Adrenal gland (tissue), 12 donors: ENCODE measurements around the gene ZNF281. TPM values are rescaled to one million over a fixed set of nuclear protein-coding genes. Genes with fewer than 3 reads are reported as not detected.

Source experiments
- DNase-seq, 7 donors: peaks; one replicate each; pipeline ENCODE4 v3.0.0-alpha.2; 2019 to 2020
- H3K27ac ChIP-seq, 5 donors: fragments of 200-600 bp; sonication (generic) in 4 of 5; 1 replicate in 3 of 5; 2 replicates in 2 of 5; pipeline versions ENCODE4 v1.5.1 to v1.8.0; 2016 to 2020; ENCODE audit warnings: mild to moderate bottlenecking in 1 of 5
- H3K27me3 ChIP-seq: fragments of 200-600 bp; 2 replicates; pipeline ENCODE4 v1.8.0; 2021
- H3K36me3 ChIP-seq, 2 donors: fragments of 200-600 bp; replicated peaks in 1 of 2; 1 replicate in 1 of 2; 2 replicates in 1 of 2; pipeline versions ENCODE4 v1.5.1 to v1.8.0; 2018 to 2022
- H3K4me1 ChIP-seq, 2 donors: fragments of 200-600 bp; replicated peaks in 1 of 2; 1 replicate in 1 of 2; 2 replicates in 1 of 2; pipeline versions ENCODE4 v1.5.1 to v1.8.0; 2018 to 2021
- H3K4me3 ChIP-seq, 4 donors: fragments of 200-600 bp; sonication (generic) in 3 of 4; one replicate each; pipeline ENCODE4 v1.5.1; 2016 to 2018
- H3K9me3 ChIP-seq, 3 donors: fragments of 200-600 bp; sonication (generic) in 1 of 3; replicated peaks in 1 of 3; 1 replicate in 2 of 3; 2 replicates in 1 of 3; pipeline versions ENCODE4 v1.5.1 to v1.8.0; 2016 to 2021
- CTCF ChIP-seq, 6 experiments: fragments of 450-650 bp in 4 of 6; fragments of 200-600 bp in 2 of 6; sonication (generic) in 1 of 6; IDR thresholded peaks; 1 replicate in 5 of 6; 2 replicates in 1 of 6; pipeline versions ENCODE4 v1.5.1 to v1.8.0; 2016 to 2021; ENCODE audit warnings: antibody characterized with exemption in 6 of 6, mild to moderate bottlenecking in 2 of 6, moderate library complexity in 1 of 6
- POLR2A ChIP-seq, 2 donors: fragments of 450-650 bp; IDR thresholded peaks; one replicate each; pipeline ENCODE4 v1.6.1; 2017; ENCODE audit warnings: antibody characterized with exemption in 2 of 2, mild to moderate bottlenecking in 2 of 2, moderate library complexity in 1 of 2
- WGBS, 4 donors: extraction: QIAGEN DNeasy Blood & Tissue Kit in 2 of 4; methylation state at CpG; one replicate each; pipeline versions ENCODE4 v1.1.5 to v1.1.7; 2013 to 2017; 5-methylcytosine and 5-hydroxymethylcytosine counted together
- intact Hi-C, 2 donors: fragments of 100-400 bp; cut with DNase I; formaldehyde crosslinking; loops; one replicate each; pipeline versions ENCODE4 v1.14.1 to v1.15.0; 2022 to 2023
- polyA plus RNA-seq, 3 donors: library from polyadenylated mRNA; stranded (reverse); fragments of 200-250 nt in 2 of 3; fragments of 350-450 nt in 1 of 3; fragmentation: Illumina TruSeq in 1 of 3; extraction: RNeasy Lipid Tissue Mini Kit (QIAGEN cat#74804) in 1 of 3; gene quantifications; one replicate each; pipeline ENCODE4 v1.2.3, GENCODE V29; 2013 to 2014
- total RNA-seq, 9 donors: library from RNA; depleted of rRNA in 4 of 9; stranded (reverse); fragments of >200 nt in 4 of 9; fragments of 120-200 nt in 1 of 9; fragmentation: NEBNext Ultra II Directional in 1 of 9; extraction: Animal tissue kit (Norgen Biotek cat#: 25700) in 1 of 9; gene quantifications; one replicate each; pipeline versions ENCODE4 v1.1.0 to v1.2.4, GENCODE V29; 2013 to 2023
- donor health status: healthy with polysubstance abuse.
- donor health status: Bipolar disorder and iron deficiency.
- donor health status: DM: yes; HTN: yes; CAD: no.
- donor health status: DM: no; HTN: no; CAD: no.
- donor health status: DM: no; HTN: no; CAD: no.
- donor health status: DM: yes; HTN: yes; CAD: no.

Gene ZNF281
- total and polyA plus RNA-seq, 12 donors: 2.2 to 11.6 (median 8.4) TPM

- no peaks in the 10 kb centered on the region for H3K4me1 ChIP-seq
- intact Hi-C loops: no loop called here
- no peak for DNase-seq
- no peak overlapping the region for H3K27ac ChIP-seq
- H3K27me3 ChIP-seq: no peaks in the 10 kb centered on the region
- WGBS, 4 donors: 83 to 93% (median 89%) methylated on average over 6 of the region's 6 CpGs
- H3K9me3 ChIP-seq: no peaks in the 10 kb centered on the region
- no peak overlapping the region for H3K4me3 ChIP-seq
- no peaks in the 10 kb centered on the region for H3K36me3 ChIP-seq
- TF ChIP-seq CTCF (IDR thresholded peaks at IDR 0.05): no peak
- no peak for TF ChIP-seq POLR2A (IDR thresholded peaks at IDR 0.05)
Measured at GRCh38 chr1:200423235-200423634, 13.4 kb upstream of the ZNF281 start.

GRCh38 chr1:200422211-200422610 is 12.4 kb upstream of the ZNF281 start:
- Histone ChIP-seq H3K27ac (no peak overlapping the region), H3K4me1 (no peaks in the 10 kb centered on the region), H3K9me3 (no peaks in the 10 kb centered on the region), H3K27me3 (no peaks in the 10 kb centered on the region), H3K4me3 (no peak overlapping the region), H3K36me3 (no peaks in the 10 kb centered on the region)
- intact Hi-C loops: no loop called here
- TF ChIP-seq POLR2A (IDR thresholded peaks at IDR 0.05) (no peak), CTCF (IDR thresholded peaks at IDR 0.05) (no peak)
- 88 to 95% (median 92%) methylated on average over 3 of the region's 3 CpGs for WGBS, 4 donors
- no peak for DNase-seq

GRCh38 chr1:200415789-200416593 is 6.2 kb upstream of the ZNF281 start:
- intact Hi-C loops: no loop called here
- WGBS, 4 donors: 17 to 21% (median 18%) methylated on average over 2 of the region's 2 CpGs
- peak overlapping the region in 4 of 5 donors; percentile 46 to 87 (median 75) for H3K27ac ChIP-seq
- peak; percentile 58 to 94 (median 87) for DNase-seq
- peaks cover 11 to 14% of the 10 kb centered on the region in 2 donors for H3K4me1 ChIP-seq
- peak overlapping the region in 1 of 4 donors; percentile 27 for H3K4me3 ChIP-seq
- H3K9me3 ChIP-seq: no peaks in the 10 kb centered on the region
- no peaks in the 10 kb centered on the region for H3K27me3 ChIP-seq
- TF ChIP-seq CTCF (IDR thresholded peaks at IDR 0.05) (no peak), POLR2A (IDR thresholded peaks at IDR 0.05) (no peak)
- no peaks in the 10 kb centered on the region for H3K36me3 ChIP-seq

- H3K4me3 ChIP-seq: no peak overlapping the region
- H3K27me3 ChIP-seq: no peaks in the 10 kb centered on the region
- no peaks in the 10 kb centered on the region for H3K36me3 ChIP-seq
- WGBS, 4 donors: 68 to 78% (median 76%) methylated on average over 1 of the region's 1 CpG
- H3K27ac ChIP-seq: peak overlapping the region in 3 of 5 donors; percentile 46 to 76 (median 67)
- peaks cover 14 to 15% of the 10 kb centered on the region in 2 donors for H3K4me1 ChIP-seq
- no peak for DNase-seq
- no peaks in the 10 kb centered on the region for H3K9me3 ChIP-seq
- no peak for TF ChIP-seq CTCF (IDR thresholded peaks at IDR 0.05)
- no peak for TF ChIP-seq POLR2A (IDR thresholded peaks at IDR 0.05)
- intact Hi-C loops: no loop called here
Measured at GRCh38 chr1:200415227-200415626, 5.4 kb upstream of the ZNF281 start.
